MM.1S (cell line): Measurements from ENCODE around the gene MYMX.

Experiments used
- DNase-seq: peaks from one replicate; pipeline ENCODE4 v3.0.0-alpha.2; 2015
- H2AFZ ChIP-seq: fragments of 300-600 bp; sonication (generic); 2 replicates; pipeline ENCODE4 v1.6.0; 2016; ENCODE audit warnings: antibody characterized with exemption, low read length
- H3F3A ChIP-seq: fragments of 300-600 bp; sonication (generic); 2 replicates; pipeline ENCODE4 v1.6.1; 2016; ENCODE audit warnings: mild to moderate bottlenecking, antibody characterized with exemption, low read length, moderate library complexity, mixed read lengths; ENCODE audit not compliant: insufficient read depth
- H3K27ac ChIP-seq: fragments of 300-600 bp; sonication (generic); 2 replicates; pipeline ENCODE4 v1.5.1; 2016; ENCODE audit warnings: mild to moderate bottlenecking, low read length
- H3K27me3 ChIP-seq: fragments of 300-600 bp; sonication (generic); replicated peaks from 2 replicates; pipeline ENCODE4 v1.6.0; 2016; ENCODE audit warnings: low read length; ENCODE audit not compliant: insufficient read depth
- H3K36me3 ChIP-seq: fragments of 300-600 bp; sonication (generic); replicated peaks from 2 replicates; pipeline ENCODE4 v1.6.1; 2016; ENCODE audit warnings: mild to moderate bottlenecking, low read length, mixed read lengths; ENCODE audit not compliant: insufficient read depth
- H3K4me1 ChIP-seq: fragments of 300-600 bp; sonication (generic); 2 replicates; pipeline ENCODE4 v1.6.1; 2016; ENCODE audit warnings: low read length, mixed read lengths
- H3K4me2 ChIP-seq: fragments of 300-600 bp; sonication (generic); 2 replicates; pipeline ENCODE4 v1.6.0; 2016; ENCODE audit warnings: low read depth, low read length
- H3K4me3 ChIP-seq: fragments of 300-600 bp; sonication (generic); 2 replicates; pipeline ENCODE4 v1.5.1; 2016; ENCODE audit warnings: low read length, mixed read lengths
- H3K79me2 ChIP-seq: fragments of 300-600 bp; sonication (generic); 2 replicates; pipeline ENCODE4 v1.6.1; 2016; ENCODE audit warnings: mixed run types, low read length, mixed read lengths
- H3K9ac ChIP-seq: fragments of 300-600 bp; sonication (generic); 2 replicates; pipeline ENCODE4 v1.6.1; 2016; ENCODE audit warnings: low read length, mixed read lengths
- H3K9me2 ChIP-seq: fragments of 300-600 bp; sonication (generic); replicated peaks from 2 replicates; pipeline ENCODE4 v1.6.1; 2016; ENCODE audit warnings: mild to moderate bottlenecking, low read length, mixed read lengths; ENCODE audit not compliant: insufficient read depth
- H3K9me3 ChIP-seq: fragments of 300-600 bp; sonication (generic); replicated peaks from 2 replicates; pipeline ENCODE4 v1.6.1; 2016; ENCODE audit warnings: mild to moderate bottlenecking, low read length, mixed read lengths; ENCODE audit not compliant: insufficient read depth
- H4K20me1 ChIP-seq: fragments of 300-600 bp; sonication (generic); 2 replicates; pipeline ENCODE4 v1.6.1; 2016; ENCODE audit warnings: mild to moderate bottlenecking, low read length, moderate library complexity, mixed read lengths; ENCODE audit not compliant: insufficient read depth
- CTCF ChIP-seq: fragments of 300-600 bp; sonication (generic); IDR thresholded peaks from 2 replicates; pipeline ENCODE4 v1.5.1; 2016; ENCODE audit warnings: antibody characterized with exemption, low read length, mixed read lengths
- EZH2 ChIP-seq: fragments of 300-600 bp; sonication (generic); optimal IDR thresholded peaks from 2 replicates; pipeline ENCODE3; 2017; ENCODE audit warnings: low read depth, mild to moderate bottlenecking, antibody characterized with exemption, low read length, mixed read lengths
- EZH2phosphoT487 ChIP-seq: fragments of 300-600 bp; sonication (generic); IDR thresholded peaks from 2 replicates; pipeline ENCODE4 v1.6.1; 2018; ENCODE audit warnings: antibody characterized with exemption, low read length

The MYMX gene

GRCh38 chr6:44222486-44223318, 6.0 kb downstream of the MYMX start:
- no peak for TF ChIP-seq EZH2
- TF ChIP-seq EZH2phosphoT487: no peak
- no peak; the same call in 1 of the 2 replicates for TF ChIP-seq CTCF
- Histone ChIP-seq H3K27me3 (no peaks in the 10 kb centered on the region), H4K20me1 (no peaks in the 10 kb centered on the region), H3K4me2 (peak overlapping the region; percentile 78), H3F3A (peaks cover 28% of the 10 kb centered on the region), H3K36me3 (no peaks in the 10 kb centered on the region), H3K9me3 (no peaks in the 10 kb centered on the region), H3K27ac (no peak overlapping the region), H3K9ac (peak overlapping the region; percentile 15; the same call in 1 of the 2 replicates), H3K4me3 (peak overlapping the region; percentile 80), H3K9me2 (no peaks in the 10 kb centered on the region), H3K79me2 (peaks cover 45% of the 10 kb centered on the region), H2AFZ (peak overlapping the region; percentile 52), H3K4me1 (peaks cover 34% of the 10 kb centered on the region)
- DNase-seq: peak; percentile 14

- Histone ChIP-seq H2AFZ (peak within 1 kb of the TSS; percentile 58), H3K9me2 (no peaks in the 10 kb centered on the region), H3K4me2 (peak within 1 kb of the TSS; percentile 94), H3K4me3 (peak within 1 kb of the TSS; percentile 80), H3K79me2 (peaks cover 50% of the 10 kb centered on the region), H3K9me3 (no peaks in the 10 kb centered on the region), H3K4me1 (peaks cover 27% of the 10 kb centered on the region), H3K27ac (peak within 1 kb of the TSS; percentile 63; the same call in 1 of the 2 replicates), H3K36me3 (no peaks in the 10 kb centered on the region), H4K20me1 (no peaks in the 10 kb centered on the region), H3K27me3 (no peaks in the 10 kb centered on the region), H3K9ac (peak within 1 kb of the TSS; percentile 75), H3F3A (peaks cover 26% of the 10 kb centered on the region)
- DNase-seq: peak; percentile 85
- no peak for TF ChIP-seq EZH2phosphoT487
- TF ChIP-seq EZH2: no peak
- TF ChIP-seq CTCF: no peak
These were observed 6.7 kb downstream of the MYMX start, which contains the start of gene SLC29A1 for GRCh38 chr6:44223319-44224028. SLC29A1 (plus strand) TSS chr6:44223595; CDS start chr6:44227314, 3,719 bp downstream.

GRCh38 chr6:44224029-44224964, 7.6 kb downstream of the MYMX start:
- Histone ChIP-seq H3K27ac (peak overlapping the region; percentile 63; the same call in 1 of the 2 replicates), H3K4me2 (peak overlapping the region; percentile 94), H3K79me2 (peaks cover 50% of the 10 kb centered on the region), H3K4me3 (peak overlapping the region; percentile 80), H3K4me1 (peaks cover 25% of the 10 kb centered on the region), H3K9me3 (no peaks in the 10 kb centered on the region), H3F3A (peaks cover 21% of the 10 kb centered on the region), H3K36me3 (no peaks in the 10 kb centered on the region), H4K20me1 (no peaks in the 10 kb centered on the region), H2AFZ (peak overlapping the region; percentile 58; the same call in 1 of the 2 replicates), H3K9ac (peak overlapping the region; percentile 75), H3K27me3 (no peaks in the 10 kb centered on the region), H3K9me2 (no peaks in the 10 kb centered on the region)
- peak; percentile 39 for DNase-seq
- TF ChIP-seq CTCF: peak; percentile 9
- TF ChIP-seq EZH2phosphoT487: no peak
- no peak for TF ChIP-seq EZH2
